HEK293 (cell line): Measurements from ENCODE around the gene INTS14.
A peak's percentile ranks its signal among the peaks of the same experiment; 100 is the strongest.

Experiments used
- KLF10 ChIP-seq: fragments of 450-650 bp; IDR thresholded peaks from 2 replicates; pipeline ENCODE4 v1.5.1; 2018; ENCODE audit warnings: missing biosample characterization, mild to moderate bottlenecking, missing genetic modification characterization
- KLF9 ChIP-seq: fragments of 450-650 bp; formaldehyde crosslinking; IDR thresholded peaks from 2 replicates; pipeline ENCODE4 v1.5.1; 2016; ENCODE audit warnings: missing biosample characterization, missing genetic modification characterization, low read depth
- PRDM2 ChIP-seq: fragments of 450-650 bp; formaldehyde crosslinking; IDR thresholded peaks from 2 replicates; pipeline ENCODE4 v1.5.1; 2016; ENCODE audit warnings: missing biosample characterization, missing genetic modification characterization, borderline replicate concordance
- RBAK ChIP-seq: fragments of 450-650 bp; formaldehyde crosslinking; IDR thresholded peaks from 2 replicates; pipeline ENCODE4 v1.5.1; 2016; ENCODE audit warnings: missing biosample characterization, missing genetic modification characterization
- SP7 ChIP-seq: fragments of 450-650 bp; formaldehyde crosslinking; IDR thresholded peaks from 2 replicates; pipeline ENCODE4 v1.5.1; 2016; ENCODE audit warnings: missing biosample characterization, missing genetic modification characterization
- TCF7L2 ChIP-seq: IDR thresholded peaks from 2 replicates; pipeline ENCODE4 v1.6.1; 2011; ENCODE audit warnings: low read depth, mild to moderate bottlenecking, inconsistent platforms, low read length, moderate library complexity, borderline replicate concordance
- ZEB2 ChIP-seq: fragments of 450-650 bp; formaldehyde crosslinking; IDR thresholded peaks from 2 replicates; pipeline ENCODE4 v1.5.1; 2016; ENCODE audit warnings: missing biosample characterization, missing genetic modification characterization
- ZNF121 ChIP-seq: fragments of 450-650 bp; formaldehyde crosslinking; IDR thresholded peaks from 2 replicates; pipeline ENCODE4 v1.5.1; 2016; ENCODE audit warnings: missing biosample characterization, missing genetic modification characterization
- ZNF184 ChIP-seq: fragments of 450-650 bp; IDR thresholded peaks from 2 replicates; pipeline ENCODE4 v1.5.1; 2018; ENCODE audit warnings: missing biosample characterization, mild to moderate bottlenecking, missing genetic modification characterization
- ZNF2 ChIP-seq: fragments of 450-650 bp; formaldehyde crosslinking; IDR thresholded peaks from 2 replicates; pipeline ENCODE4 v1.5.1; 2016; ENCODE audit warnings: missing biosample characterization, missing genetic modification characterization
- ZNF324 ChIP-seq: fragments of 450-650 bp; formaldehyde crosslinking; IDR thresholded peaks from 2 replicates; pipeline ENCODE4 v1.5.1; 2016; ENCODE audit warnings: missing biosample characterization, missing genetic modification characterization
- ZNF423 ChIP-seq: fragments of 450-650 bp; formaldehyde crosslinking; IDR thresholded peaks from 2 replicates; pipeline ENCODE4 v1.5.1; 2016; ENCODE audit warnings: missing biosample characterization, missing genetic modification characterization
- ZNF561 ChIP-seq: fragments of 450-650 bp; IDR thresholded peaks from 2 replicates; pipeline ENCODE4 v1.5.1; 2018; ENCODE audit warnings: missing biosample characterization, missing genetic modification characterization, borderline replicate concordance
- ZNF580 ChIP-seq: fragments of 450-650 bp; formaldehyde crosslinking; IDR thresholded peaks from 2 replicates; pipeline ENCODE4 v1.5.1; 2016; ENCODE audit warnings: missing biosample characterization, missing genetic modification characterization
- ZNF585B ChIP-seq: fragments of 450-650 bp; formaldehyde crosslinking; IDR thresholded peaks from 2 replicates; pipeline ENCODE4 v1.5.1; 2016; ENCODE audit warnings: missing biosample characterization, missing genetic modification characterization
- ZNF600 ChIP-seq: fragments of 450-650 bp; formaldehyde crosslinking; IDR thresholded peaks from 2 replicates; pipeline ENCODE4 v1.5.1; 2016; ENCODE audit warnings: missing biosample characterization, missing genetic modification characterization
- ZNF660 ChIP-seq: fragments of 450-650 bp; IDR thresholded peaks from 2 replicates; pipeline ENCODE4 v1.5.1; 2018; ENCODE audit warnings: missing biosample characterization, mild to moderate bottlenecking, missing genetic modification characterization
- ZNF704 ChIP-seq: fragments of 450-650 bp; formaldehyde crosslinking; IDR thresholded peaks from 2 replicates; pipeline ENCODE4 v1.5.1; 2016; ENCODE audit warnings: missing biosample characterization, missing genetic modification characterization
- ZNF76 ChIP-seq: fragments of 450-650 bp; formaldehyde crosslinking; IDR thresholded peaks from 2 replicates; pipeline ENCODE4; 2016; ENCODE audit warnings: low read depth, missing biosample characterization, missing genetic modification characterization, borderline replicate concordance
- ZNF785 ChIP-seq: fragments of 450-650 bp; formaldehyde crosslinking; IDR thresholded peaks from 2 replicates; pipeline ENCODE4 v1.5.1; 2016; ENCODE audit warnings: missing biosample characterization, missing genetic modification characterization
- ZSCAN30 ChIP-seq: fragments of 450-650 bp; IDR thresholded peaks from 2 replicates; pipeline ENCODE4 v1.5.1; 2018; ENCODE audit warnings: missing biosample characterization, mild to moderate bottlenecking, missing genetic modification characterization, moderate library complexity
- TF ChIP-seq, protein P1 (sequence below): fragments of 450-650 bp; formaldehyde crosslinking; conservative IDR thresholded peaks from 2 replicates; pipeline ENCODE4 v1.5.1; 2016; ENCODE audit warnings: low read depth, missing biosample characterization, missing genetic modification characterization
- TF ChIP-seq, protein P2 (sequence below): fragments of 450-650 bp; formaldehyde crosslinking; IDR thresholded peaks from 2 replicates; pipeline ENCODE4 v1.5.1; 2016; ENCODE audit warnings: missing biosample characterization, missing genetic modification characterization
- TF ChIP-seq, protein P3 (sequence below): fragments of 450-650 bp; formaldehyde crosslinking; IDR thresholded peaks from 2 replicates; pipeline ENCODE4 v1.5.1; 2016; ENCODE audit warnings: missing biosample characterization, missing genetic modification characterization

INTS14 gene

DNA sequence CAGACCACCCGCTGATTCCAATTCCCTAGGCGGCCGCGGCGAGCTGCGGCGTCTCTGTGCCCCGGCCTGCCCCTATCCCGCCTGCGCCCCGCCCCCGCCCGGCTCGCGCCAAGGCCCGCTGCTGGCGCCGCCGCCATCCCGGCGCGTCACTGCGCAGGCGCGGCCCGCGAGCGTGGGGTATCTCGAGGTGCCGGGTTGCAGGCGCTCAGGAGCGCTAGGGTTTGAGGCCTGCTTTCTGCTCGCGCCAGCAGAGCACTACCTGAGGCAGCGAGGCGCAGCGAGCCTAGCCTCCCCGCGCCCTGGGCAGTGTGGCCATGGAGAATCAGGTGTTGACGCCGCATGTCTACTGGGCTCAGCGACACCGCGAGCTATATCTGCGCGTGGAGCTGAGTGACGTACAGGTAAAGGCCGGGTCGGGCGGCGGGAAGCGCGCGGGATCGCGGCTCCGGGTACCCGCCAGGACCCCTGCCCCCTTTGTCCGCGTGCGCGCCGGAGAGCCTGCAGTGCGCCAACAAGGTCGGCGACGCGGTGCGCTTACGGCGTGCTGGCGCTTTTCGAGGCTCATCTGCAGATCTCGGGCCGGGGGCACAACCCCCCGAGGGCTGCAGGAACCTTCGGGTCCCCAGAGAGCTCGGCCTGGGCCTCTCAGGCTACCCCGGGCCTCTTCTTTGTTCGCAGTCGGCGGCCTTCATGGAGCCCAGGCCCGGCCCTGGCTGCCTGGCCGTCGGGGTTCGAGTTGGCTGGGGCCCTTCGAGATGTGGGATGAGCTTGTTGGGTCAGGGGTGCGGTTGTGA lies 80.4 kb downstream of the INTS14 start, which contains the start of gene HACD3 (continued):
- TF ChIP-seq, protein P1, sequence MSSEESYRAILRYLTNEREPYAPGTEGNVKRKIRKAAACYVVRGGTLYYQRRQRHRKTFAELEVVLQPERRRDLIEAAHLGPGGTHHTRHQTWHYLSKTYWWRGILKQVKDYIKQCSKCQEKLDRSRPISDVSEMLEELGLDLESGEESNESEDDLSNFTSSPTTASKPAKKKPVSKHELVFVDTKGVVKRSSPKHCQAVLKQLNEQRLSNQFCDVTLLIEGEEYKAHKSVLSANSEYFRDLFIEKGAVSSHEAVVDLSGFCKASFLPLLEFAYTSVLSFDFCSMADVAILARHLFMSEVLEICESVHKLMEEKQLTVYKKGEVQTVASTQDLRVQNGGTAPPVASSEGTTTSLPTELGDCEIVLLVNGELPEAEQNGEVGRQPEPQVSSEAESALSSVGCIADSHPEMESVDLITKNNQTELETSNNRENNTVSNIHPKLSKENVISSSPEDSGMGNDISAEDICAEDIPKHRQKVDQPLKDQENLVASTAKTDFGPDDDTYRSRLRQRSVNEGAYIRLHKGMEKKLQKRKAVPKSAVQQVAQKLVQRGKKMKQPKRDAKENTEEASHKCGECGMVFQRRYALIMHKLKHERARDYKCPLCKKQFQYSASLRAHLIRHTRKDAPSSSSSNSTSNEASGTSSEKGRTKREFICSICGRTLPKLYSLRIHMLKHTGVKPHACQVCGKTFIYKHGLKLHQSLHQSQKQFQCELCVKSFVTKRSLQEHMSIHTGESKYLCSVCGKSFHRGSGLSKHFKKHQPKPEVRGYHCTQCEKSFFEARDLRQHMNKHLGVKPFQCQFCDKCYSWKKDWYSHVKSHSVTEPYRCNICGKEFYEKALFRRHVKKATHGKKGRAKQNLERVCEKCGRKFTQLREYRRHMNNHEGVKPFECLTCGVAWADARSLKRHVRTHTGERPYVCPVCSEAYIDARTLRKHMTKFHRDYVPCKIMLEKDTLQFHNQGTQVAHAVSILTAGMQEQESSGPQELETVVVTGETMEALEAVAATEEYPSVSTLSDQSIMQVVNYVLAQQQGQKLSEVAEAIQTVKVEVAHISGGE (tag by site-specific recombination) = peak; percentile 57; the same call in 1 of the 2 replicates
- peak; percentile 93 for TF ChIP-seq ZEB2
- TF ChIP-seq TCF7L2 = no peak
- TF ChIP-seq ZNF76 (tag by site-specific recombination) = 0 out of 2 replicates have a peak, but pooled peaks have one; percentile 58
- TF ChIP-seq SP7 = peak; percentile 72
- peak; percentile 94 for TF ChIP-seq ZNF2
- peak; percentile 90 for TF ChIP-seq ZNF600
- TF ChIP-seq, protein P2, sequence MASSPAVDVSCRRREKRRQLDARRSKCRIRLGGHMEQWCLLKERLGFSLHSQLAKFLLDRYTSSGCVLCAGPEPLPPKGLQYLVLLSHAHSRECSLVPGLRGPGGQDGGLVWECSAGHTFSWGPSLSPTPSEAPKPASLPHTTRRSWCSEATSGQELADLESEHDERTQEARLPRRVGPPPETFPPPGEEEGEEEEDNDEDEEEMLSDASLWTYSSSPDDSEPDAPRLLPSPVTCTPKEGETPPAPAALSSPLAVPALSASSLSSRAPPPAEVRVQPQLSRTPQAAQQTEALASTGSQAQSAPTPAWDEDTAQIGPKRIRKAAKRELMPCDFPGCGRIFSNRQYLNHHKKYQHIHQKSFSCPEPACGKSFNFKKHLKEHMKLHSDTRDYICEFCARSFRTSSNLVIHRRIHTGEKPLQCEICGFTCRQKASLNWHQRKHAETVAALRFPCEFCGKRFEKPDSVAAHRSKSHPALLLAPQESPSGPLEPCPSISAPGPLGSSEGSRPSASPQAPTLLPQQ (tag by site-specific recombination) = peak; percentile 88
- TF ChIP-seq ZSCAN30 (tag by site-specific recombination) = peak; percentile 67
- no peak for TF ChIP-seq ZNF121
- TF ChIP-seq ZNF561 (tag by site-specific recombination) = peak; percentile 59; the same call in 1 of the 2 replicates
- peak; percentile 54; the same call in 1 of the 2 replicates for TF ChIP-seq ZNF660 (tag by site-specific recombination)
- no peak for TF ChIP-seq ZNF704 (tag by site-specific recombination)
- TF ChIP-seq KLF9 = peak; percentile 12; the same call in 1 of the 2 replicates
- 0 out of 2 replicates have a peak, but pooled peaks have one; percentile 30 for TF ChIP-seq ZNF184 (tag by site-specific recombination)
- TF ChIP-seq RBAK = no peak
- peak; percentile 90 for TF ChIP-seq ZNF324 (tag by site-specific recombination)
- TF ChIP-seq KLF10 (tag by site-specific recombination) = peak; percentile 94; the same call in 1 of the 2 replicates
- TF ChIP-seq ZNF585B (tag by site-specific recombination) = no peak
- 0 out of 2 replicates have a peak, but pooled peaks have one; percentile 10 for TF ChIP-seq ZNF423 (tag by site-specific recombination)
- peak; percentile 82 for TF ChIP-seq ZNF785 (tag by site-specific recombination)
- TF ChIP-seq, protein P3, sequence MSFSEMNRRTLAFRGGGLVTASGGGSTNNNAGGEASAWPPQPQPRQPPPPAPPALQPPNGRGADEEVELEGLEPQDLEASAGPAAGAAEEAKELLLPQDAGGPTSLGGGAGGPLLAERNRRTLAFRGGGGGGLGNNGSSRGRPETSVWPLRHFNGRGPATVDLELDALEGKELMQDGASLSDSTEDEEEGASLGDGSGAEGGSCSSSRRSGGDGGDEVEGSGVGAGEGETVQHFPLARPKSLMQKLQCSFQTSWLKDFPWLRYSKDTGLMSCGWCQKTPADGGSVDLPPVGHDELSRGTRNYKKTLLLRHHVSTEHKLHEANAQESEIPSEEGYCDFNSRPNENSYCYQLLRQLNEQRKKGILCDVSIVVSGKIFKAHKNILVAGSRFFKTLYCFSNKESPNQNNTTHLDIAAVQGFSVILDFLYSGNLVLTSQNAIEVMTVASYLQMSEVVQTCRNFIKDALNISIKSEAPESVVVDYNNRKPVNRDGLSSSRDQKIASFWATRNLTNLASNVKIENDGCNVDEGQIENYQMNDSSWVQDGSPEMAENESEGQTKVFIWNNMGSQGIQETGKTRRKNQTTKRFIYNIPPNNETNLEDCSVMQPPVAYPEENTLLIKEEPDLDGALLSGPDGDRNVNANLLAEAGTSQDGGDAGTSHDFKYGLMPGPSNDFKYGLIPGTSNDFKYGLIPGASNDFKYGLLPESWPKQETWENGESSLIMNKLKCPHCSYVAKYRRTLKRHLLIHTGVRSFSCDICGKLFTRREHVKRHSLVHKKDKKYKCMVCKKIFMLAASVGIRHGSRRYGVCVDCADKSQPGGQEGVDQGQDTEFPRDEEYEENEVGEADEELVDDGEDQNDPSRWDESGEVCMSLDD (tag by site-specific recombination) = peak; percentile 88
- peak; percentile 93 for TF ChIP-seq ZNF580 (tag by site-specific recombination)
- 0 out of 2 replicates have a peak, but pooled peaks have one; percentile 24 for TF ChIP-seq PRDM2 (tag by site-specific recombination)
